CD4-positive, alpha-beta memory T cell (primary cell): ENCODE results near the gene TRERF1. TPM values are rescaled to one million over a fixed set of nuclear protein-coding genes. Genes with fewer than 3 reads are reported as not detected.

Experiments
- CTCF ChIA-PET: fragments of 350-600 bp; sonication (Branson Sonifier 250); formaldehyde crosslinking; loops from one replicate; lab custom pipeline; 2021; ENCODE audit warnings: inconsistent platforms; ENCODE audit not compliant: partially characterized antibody; lab: Charles Lee
- POLR2A ChIA-PET: fragments of 350-600 bp; sonication (Branson Sonifier 250); formaldehyde crosslinking; loops from one replicate; lab custom pipeline; 2021; ENCODE audit not compliant: partially characterized antibody; lab: Charles Lee
- DNase-seq, 5 donors: peaks; one replicate each; pipeline versions ENCODE4 v3.0.0 to v3.0.0-alpha.2; 2020 to 2022; ENCODE audit warnings: mixed read lengths in 1 of 5
- H3K27ac ChIP-seq: one replicate; pipeline ENCODE4 v1.7.0; 2013; ENCODE audit warnings: low read depth, low read length
- H3K27me3 ChIP-seq: 2 replicates; pipeline ENCODE4 v1.7.0; 2013; ENCODE audit warnings: mild to moderate bottlenecking, low read length, moderate library complexity; ENCODE audit not compliant: insufficient read depth
- H3K36me3 ChIP-seq: 2 replicates; pipeline ENCODE4 v1.7.0; 2013; ENCODE audit warnings: mild to moderate bottlenecking, low read length, moderate library complexity; ENCODE audit not compliant: insufficient read depth
- H3K4me1 ChIP-seq: 2 replicates; pipeline ENCODE4 v1.7.0; 2013; ENCODE audit warnings: mild to moderate bottlenecking, low read length, moderate library complexity; ENCODE audit not compliant: insufficient read depth
- H3K4me3 ChIP-seq, 2 donors: one replicate each; pipeline ENCODE4 v1.7.0; 2013; ENCODE audit warnings: low read length in 2 of 2, mild to moderate bottlenecking in 1 of 2
- H3K9me3 ChIP-seq, 2 donors: one replicate each; pipeline ENCODE4 v1.7.0; 2013; ENCODE audit warnings: low read length in 2 of 2, control low read depth in 1 of 2; ENCODE audit not compliant: control insufficient read depth in 1 of 2
- H3K27ac Mint-ChIP-seq, 7 donors: one replicate each; pipeline ENCODE4 v1.8.0; 2020 to 2021; ENCODE audit warnings: mixed read lengths in 7 of 7, mild to moderate bottlenecking in 6 of 7, inconsistent platforms in 3 of 7, moderate library complexity in 3 of 7
- H3K27me3 Mint-ChIP-seq, 2 donors: one replicate each; pipeline ENCODE4 v1.8.0; 2020 to 2021; ENCODE audit warnings: mixed read lengths in 2 of 2
- H3K36me3 Mint-ChIP-seq, 2 donors: one replicate each; pipeline ENCODE4 v1.8.0; 2020 to 2021; ENCODE audit warnings: mixed read lengths in 2 of 2, inconsistent platforms in 1 of 2, mild to moderate bottlenecking in 1 of 2
- H3K4me1 Mint-ChIP-seq, 4 donors: one replicate each; pipeline ENCODE4 v1.8.0; 2020 to 2021; ENCODE audit warnings: mixed read lengths in 4 of 4, mild to moderate bottlenecking in 1 of 4
- H3K4me3 Mint-ChIP-seq, 8 donors: one replicate each; pipeline ENCODE4 v1.8.0; 2020 to 2021; ENCODE audit warnings: mixed read lengths in 8 of 8, mild to moderate bottlenecking in 7 of 8, moderate library complexity in 6 of 8, inconsistent platforms in 3 of 8
- H3K9me3 Mint-ChIP-seq, 8 donors: one replicate each; pipeline ENCODE4 v1.8.0; 2020 to 2021; ENCODE audit warnings: mixed read lengths in 8 of 8, mild to moderate bottlenecking in 5 of 8, inconsistent platforms in 3 of 8, moderate library complexity in 1 of 8
- intact Hi-C: fragments of 100-400 bp; cut with micrococcal nuclease; formaldehyde crosslinking; loops from one replicate; pipeline ENCODE4 v1.15.1; 2023
- polyA plus RNA-seq, 2 donors: library from polyadenylated mRNA; unstranded; fragments of 300-500 nt; fragmentation: Illumina TruSeq; gene quantifications; one replicate each; pipeline ENCODE4 v1.2.3, GENCODE V29; 2021
- total RNA-seq, 2 experiments: library from RNA; stranded (reverse); gene quantifications; one replicate each; pipeline ENCODE4 v1.2.3, GENCODE V29; 2021

The TRERF1 gene
- total and polyA plus RNA-seq, 4 experiments from 2014 or later: 1.1 to 28.3 (median 17.4) TPM

- DNase-seq: no peak
- intact Hi-C loops: no loop called here
- POLR2A ChIA-PET: no interaction called here
- Mint-ChIP-seq H3K27ac (no peak overlapping the region), H3K36me3 (no peaks in the 10 kb centered on the region), H3K4me1 (peaks cover 0 to 6% (median 0%) of the 10 kb centered on the region in 4 donors), H3K9me3 (peaks cover 0 to 2% (median 0%) of the 10 kb centered on the region in 8 donors), H3K27me3 (peaks cover 0 to 7% of the 10 kb centered on the region in 2 donors), H3K4me3 (no peak overlapping the region)
- CTCF ChIA-PET: interaction anchor here (1.0 kb wide), 1 partner anchor 14 kb away, joined by 3 read pairs; no protein-coding TSS in a partner anchor
- Histone ChIP-seq H3K4me3 (no peak overlapping the region), H3K36me3 (no peaks in the 10 kb centered on the region), H3K9me3 (no peaks in the 10 kb centered on the region), H3K27me3 (no peaks in the 10 kb centered on the region), H3K27ac (no peak overlapping the region), H3K4me1 (no peaks in the 10 kb centered on the region)
Measured at GRCh38 chr6:42177514-42178364, 274.0 kb downstream of the TRERF1 start.

DNA sequence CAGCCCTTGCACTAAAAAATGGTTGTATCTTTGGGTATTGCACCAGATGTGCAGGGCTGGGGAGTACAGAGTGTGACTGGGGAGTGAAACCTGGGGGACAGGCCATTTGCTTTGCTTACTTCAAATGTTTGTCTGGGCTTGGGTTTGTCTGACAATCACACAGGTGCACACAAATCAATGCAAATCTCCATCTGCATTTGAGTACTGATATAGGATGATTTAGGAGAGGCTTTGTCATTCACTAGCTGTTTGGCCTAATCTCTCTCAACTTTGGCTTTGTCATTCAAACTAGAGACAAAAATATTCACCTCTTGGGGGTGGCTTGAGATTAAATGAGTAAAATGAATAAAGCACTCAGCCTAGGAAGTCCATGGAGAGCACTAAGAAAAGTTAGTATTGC lies 274.7 kb downstream of the TRERF1 start:
- peaks cover 0 to 2% (median 0%) of the 10 kb centered on the region in 8 donors for H3K9me3 Mint-ChIP-seq
- Histone ChIP-seq H3K9me3 (no peaks in the 10 kb centered on the region), H3K36me3 (no peaks in the 10 kb centered on the region), H3K27me3 (no peaks in the 10 kb centered on the region), H3K4me1 (no peaks in the 10 kb centered on the region), H3K4me3 (no peak overlapping the region), H3K27ac (no peak overlapping the region)
- H3K4me3 Mint-ChIP-seq: no peak overlapping the region
- H3K27ac Mint-ChIP-seq: no peak overlapping the region
- DNase-seq: no peak
- H3K27me3 Mint-ChIP-seq: peaks cover 0 to 7% of the 10 kb centered on the region in 2 donors
- POLR2A ChIA-PET: no interaction called here
- CTCF ChIA-PET: no interaction called here
- H3K36me3 Mint-ChIP-seq: no peaks in the 10 kb centered on the region
- intact Hi-C loops: no loop called here
- H3K4me1 Mint-ChIP-seq: peaks cover 0 to 6% (median 0%) of the 10 kb centered on the region in 4 donors

DNA sequence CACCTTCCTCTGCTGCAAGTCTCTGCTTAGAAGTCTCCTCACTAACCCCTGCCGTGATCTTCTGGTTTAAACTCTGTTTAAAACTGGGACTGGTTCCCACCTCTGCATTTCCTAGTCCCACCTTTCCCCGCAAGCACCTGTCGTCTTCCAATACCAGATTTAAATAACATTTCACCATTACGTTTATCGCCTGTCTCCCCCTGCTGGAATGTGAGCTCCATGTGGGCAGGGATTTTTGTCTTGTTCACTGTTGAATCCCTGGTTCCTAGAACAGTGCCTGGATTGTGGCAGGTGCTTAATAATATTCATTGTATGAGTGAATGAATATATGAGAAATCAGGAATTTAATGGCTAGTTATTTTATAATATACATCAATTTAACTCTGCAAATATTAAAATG lies 275.9 kb downstream of the TRERF1 start:
- no peak overlapping the region for H3K27ac ChIP-seq
- no peaks in the 10 kb centered on the region for H3K36me3 ChIP-seq
- DNase-seq: no peak
- H3K4me1 Mint-ChIP-seq: peaks cover 0 to 6% (median 0%) of the 10 kb centered on the region in 4 donors
- POLR2A ChIA-PET: no interaction called here
- H3K9me3 ChIP-seq: no peaks in the 10 kb centered on the region
- no peak overlapping the region for H3K4me3 ChIP-seq
- no peaks in the 10 kb centered on the region for H3K4me1 ChIP-seq
- no peak overlapping the region for H3K27ac Mint-ChIP-seq
- peaks cover 0 to 2% (median 0%) of the 10 kb centered on the region in 8 donors for H3K9me3 Mint-ChIP-seq
- no peaks in the 10 kb centered on the region for H3K36me3 Mint-ChIP-seq
- H3K27me3 Mint-ChIP-seq: peaks cover 0 to 5% of the 10 kb centered on the region in 2 donors
- intact Hi-C loops: no loop called here
- H3K4me3 Mint-ChIP-seq: no peak overlapping the region
- CTCF ChIA-PET: interaction anchor here (1.0 kb wide), 1 partner anchor 8 kb away, joined by 3 read pairs; no protein-coding TSS in a partner anchor
- H3K27me3 ChIP-seq: no peaks in the 10 kb centered on the region

Other genes with a start within 250 kb of the TRERF1 start
- gene MRPS10, start 234.1 kb downstream of the TRERF1 start, total RNA-seq: 10 to 100 TPM; 22.6 to 25.1 TPM
- gene MRPS10, start 234.1 kb downstream of the TRERF1 start, polyA plus RNA-seq: 10 to 100 TPM; 40.3 to 57.5 TPM
- 10 to 100 TPM; 55.0 to 55.7 TPM for gene UBR2, start 112.1 kb upstream of the TRERF1 start, total RNA-seq
- 10 to 100 TPM in 1 of 2 donors, 1 to 10 TPM in 1; 4.9 to 13.1 TPM for gene UBR2, start 112.1 kb upstream of the TRERF1 start, polyA plus RNA-seq